NCI-H345 treated with DMSO at 0.1 percent for 48 hours (cell line): ENCODE measurements around the gene OXSR1.

Experiments
- DNase-seq: peaks from one replicate; lab custom pipeline; 2025; ENCODE audit not compliant: unreplicated experiment; lab: John Stamatoyannopoulos, UW

Gene OXSR1

DNA sequence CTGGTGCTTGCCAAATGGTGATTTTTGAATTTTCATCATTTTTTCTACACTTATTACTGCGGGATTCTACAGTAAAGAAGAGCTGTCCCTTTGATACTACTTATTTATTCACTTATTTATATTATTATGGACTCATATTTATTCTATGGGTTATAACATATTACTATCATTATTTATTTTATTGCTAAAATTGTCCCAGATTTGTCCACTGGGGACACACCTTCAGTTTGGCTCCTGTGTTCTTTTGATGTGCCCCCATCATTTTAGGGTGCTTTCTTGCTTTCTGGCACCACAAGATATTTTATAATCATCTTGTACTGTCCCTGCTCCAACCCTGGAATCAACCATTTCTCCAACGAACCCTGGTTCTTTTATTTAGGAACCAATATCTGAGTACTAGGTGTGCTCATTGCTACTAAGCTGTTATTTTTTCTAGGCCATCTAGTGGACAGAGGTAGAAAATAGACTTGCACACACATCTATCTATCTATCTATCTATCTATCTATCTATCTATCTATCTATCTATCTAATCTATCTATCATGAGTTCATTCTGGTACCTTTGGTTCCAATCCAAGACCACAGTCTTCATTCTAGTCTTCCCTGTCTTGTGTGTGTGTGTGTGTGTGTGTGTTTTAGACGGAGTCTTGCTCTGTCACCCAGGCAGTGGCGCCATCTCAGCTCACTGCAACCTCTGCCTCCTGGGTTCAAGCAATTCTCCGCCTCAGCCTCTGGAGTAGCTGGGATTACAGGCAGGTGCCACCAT lies 132.8 kb downstream of the OXSR1 start:
- DNase-seq = no peak
